ENCODE data around the gene OOSP1.
"Not testable (repeated sequence)": the region's sequence is repeated elsewhere in the genome, so short reads cannot be mapped to it uniquely, and the experiment has no call there.

OOSP1 gene

DNA sequence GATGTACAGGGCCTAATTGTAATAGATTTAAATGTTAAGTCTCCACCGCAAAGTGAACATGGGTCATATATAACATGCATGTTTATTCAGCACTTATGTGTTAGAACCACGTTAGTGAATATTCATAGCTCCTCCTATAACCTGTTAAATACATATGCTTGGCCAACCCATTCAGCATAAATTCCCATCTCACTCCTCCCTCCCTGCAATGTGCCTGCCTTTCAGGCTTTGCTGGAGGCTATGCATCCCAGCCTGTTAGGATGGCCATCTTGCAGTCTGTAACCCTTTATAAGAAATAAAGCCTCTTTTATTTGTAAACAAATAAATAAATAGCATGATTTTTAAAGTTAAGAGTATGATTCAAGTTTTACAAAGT is 23.9 kb downstream of the OOSP1 start:
- DNase-seq, result no peak

- DNase-seq, result no peak
These were observed 25.5 kb downstream of the OOSP1 start, which contains the start of gene OOSP4A for GRCh38 chr11:59963733-59964132. Gene OOSP4A (plus strand): TSS chr11:59964033. CDS start chr11:59964033, 0 bp downstream.

- DNase-seq, result no peak
These were observed 27.2 kb downstream of the OOSP1 start for GRCh38 chr11:59965424-59965823.

DNA sequence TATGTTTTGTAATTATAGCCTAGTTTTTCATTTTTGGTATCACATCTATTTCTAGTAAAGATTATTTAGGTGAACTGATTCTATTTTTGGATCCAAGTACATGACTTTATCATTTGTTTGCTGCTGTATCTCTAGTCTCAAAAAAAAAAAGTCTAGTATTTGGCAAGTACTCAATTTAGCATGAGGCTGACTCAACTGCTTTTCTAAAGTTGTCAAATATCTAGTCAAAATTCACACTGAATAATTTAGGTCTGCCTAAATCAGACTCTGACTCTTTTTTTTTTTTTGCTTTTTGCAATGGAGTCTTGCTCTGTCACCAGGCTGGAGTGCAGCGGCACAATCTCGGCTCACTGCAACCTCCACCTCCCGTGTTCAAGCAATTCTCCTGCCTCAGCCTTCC is 28.0 kb downstream of the OOSP1 start:
- no peak for DNase-seq

- DNase-seq, result no peak
These were observed 29.6 kb downstream of the OOSP1 start for GRCh38 chr11:59967677-59968394.

DNA sequence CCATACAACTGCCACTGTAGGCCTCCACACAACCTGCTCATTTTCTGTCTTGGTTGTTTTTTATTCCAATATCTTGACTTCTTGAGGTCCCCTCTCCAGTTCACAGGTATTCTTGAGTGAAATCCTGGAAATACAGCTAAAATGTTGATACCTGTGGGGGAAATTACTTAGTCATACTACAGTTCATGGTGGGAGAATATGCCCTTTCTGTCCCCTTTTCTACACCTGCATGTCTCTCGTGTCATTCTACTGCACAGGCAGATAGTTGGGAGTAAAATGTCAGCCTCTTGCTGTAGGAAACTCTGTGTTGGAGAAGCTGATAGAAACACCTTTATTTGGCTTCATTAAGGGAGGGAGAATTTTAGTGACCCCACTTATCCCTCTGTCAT is 30.2 kb downstream of the OOSP1 start:
- DNase-seq, result no peak

DNA sequence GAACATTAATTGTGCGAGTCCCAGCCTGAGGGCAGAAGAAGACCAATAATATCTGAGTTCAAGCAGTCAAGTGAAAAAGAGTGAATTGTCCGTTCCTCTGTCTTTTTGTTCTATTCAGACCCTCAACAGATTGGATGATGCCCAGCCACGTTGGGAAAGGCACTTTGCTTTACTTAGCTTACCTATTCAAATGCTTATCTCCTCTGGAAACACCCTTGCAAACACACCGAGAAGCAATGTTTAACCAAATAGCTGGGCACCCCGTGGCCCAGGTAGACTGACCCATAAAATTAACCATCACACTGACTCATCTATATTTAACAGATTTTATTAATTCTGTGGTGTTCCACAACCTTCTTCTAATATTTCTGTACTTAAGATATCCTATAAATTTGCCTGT is 34.9 kb downstream of the OOSP1 start:
- no peak for DNase-seq

DNA sequence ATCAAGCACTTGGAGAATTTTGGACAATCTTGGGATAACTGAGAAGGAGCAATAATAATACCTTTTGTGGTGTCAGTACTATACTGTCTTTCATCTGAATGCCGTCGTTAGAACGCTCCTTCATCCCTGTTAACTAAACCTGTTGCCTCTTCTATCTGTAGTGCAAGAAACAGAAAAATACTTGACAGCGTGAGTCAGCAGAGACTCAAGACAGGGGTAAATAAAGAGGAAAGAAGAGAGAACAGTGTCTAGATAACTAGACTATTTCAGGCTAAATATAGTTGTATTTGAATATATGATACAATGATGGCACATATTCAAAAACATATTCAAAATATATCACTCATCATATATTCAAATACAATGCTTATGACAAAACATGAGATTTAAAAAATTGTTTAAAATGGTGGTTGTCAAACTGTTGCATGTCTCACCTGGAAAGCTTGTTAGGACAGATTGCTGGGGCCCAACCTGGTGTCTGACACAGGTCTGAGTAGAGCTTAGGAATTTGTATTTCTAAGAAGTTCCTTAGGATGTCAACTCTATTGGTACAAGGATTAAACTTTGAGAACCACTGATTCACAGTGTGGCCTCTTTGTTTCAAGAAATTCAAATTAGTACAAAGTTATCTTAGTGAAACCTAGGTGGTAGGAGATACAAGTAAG is 43.0 kb downstream of the OOSP1 start:
- no peak for DNase-seq

DNA sequence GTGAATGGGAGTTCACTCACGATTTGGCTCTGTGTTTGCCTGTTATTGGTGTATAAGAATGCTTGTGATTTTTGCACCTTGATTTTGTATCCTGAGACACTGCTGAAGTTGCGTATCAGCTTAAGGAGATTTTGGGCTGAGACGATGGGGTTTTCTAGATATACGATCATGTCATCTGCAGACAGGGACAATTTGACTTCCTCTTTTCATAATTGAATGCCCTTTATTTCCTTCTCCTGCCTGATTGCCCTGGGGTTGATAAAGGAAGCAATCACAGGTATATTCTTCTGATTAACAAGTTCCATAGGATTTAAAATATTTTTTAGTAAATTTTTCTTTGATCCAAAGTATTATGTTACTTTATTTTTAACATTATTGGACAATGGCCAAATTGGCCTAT is 43.8 kb downstream of the OOSP1 start:
- DNase-seq, result not testable (repeated sequence)

DNA sequence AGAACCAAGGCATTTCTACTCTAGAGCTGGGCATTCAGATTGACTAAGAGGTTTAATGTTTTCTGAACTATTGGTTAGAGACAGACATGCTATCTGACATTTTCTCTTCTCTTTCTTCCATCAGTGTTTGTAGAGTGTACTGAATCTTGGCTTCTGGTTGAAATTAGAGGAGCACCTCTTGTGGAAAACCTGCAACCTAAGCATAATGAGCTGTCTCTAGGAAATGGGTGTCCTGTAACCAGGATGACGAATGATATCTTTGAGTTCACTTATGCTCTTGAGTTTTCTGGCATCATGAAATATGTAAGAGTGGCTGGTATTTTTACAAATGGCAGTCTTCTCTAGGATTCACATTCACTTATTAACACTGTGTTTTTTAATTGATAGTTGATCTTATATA is 45.0 kb downstream of the OOSP1 start:
- no peak for DNase-seq

GRCh38 chr11:59984368-59984767 is 46.1 kb downstream of the OOSP1 start:
- no peak for DNase-seq

GRCh38 chr11:59990421-59990820 is 52.2 kb downstream of the OOSP1 start:
- no peak for DNase-seq

DNA sequence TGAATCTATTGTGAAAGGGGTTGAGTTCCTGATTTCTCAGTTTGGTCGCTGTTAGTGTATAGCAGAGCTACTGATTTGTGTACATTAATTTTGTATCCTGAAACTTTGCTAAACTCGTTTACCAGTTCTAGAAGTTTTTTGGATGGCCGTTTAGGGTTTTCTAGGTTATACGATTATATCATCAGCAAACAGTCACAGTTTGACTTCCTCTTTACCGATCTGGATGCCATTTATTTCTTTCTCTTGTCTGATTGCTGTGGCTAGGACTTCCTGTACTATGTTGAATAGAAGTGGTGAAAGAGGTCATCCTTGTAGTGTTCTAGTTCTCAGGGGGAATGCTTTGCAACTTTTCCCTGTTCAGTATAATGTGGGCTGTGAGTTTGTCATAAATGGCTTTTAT is 54.2 kb downstream of the OOSP1 start:
- no peak for DNase-seq

GRCh38 chr11:59997800-59998199 is 59.6 kb downstream of the OOSP1 start:
- no peak for DNase-seq

DNA sequence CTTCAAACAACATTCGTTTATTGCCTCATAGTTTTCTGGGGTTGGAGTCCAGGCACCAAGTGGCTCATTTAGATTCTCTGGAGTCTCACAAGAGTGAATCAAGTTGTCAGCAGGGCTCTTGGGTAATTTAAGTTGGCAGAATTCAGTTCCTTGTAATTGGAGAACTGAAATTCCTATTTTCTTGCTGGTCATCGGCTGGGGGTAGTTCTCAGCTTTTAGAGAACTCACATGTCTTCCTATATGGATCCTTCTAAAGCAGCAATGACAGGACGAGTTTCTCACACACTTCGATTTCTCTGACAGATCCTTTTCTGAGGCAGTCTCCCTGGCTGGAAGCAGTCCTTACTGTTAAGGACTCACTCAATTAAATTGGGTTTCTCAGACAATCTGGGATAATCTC is 61.5 kb downstream of the OOSP1 start:
- DNase-seq, result no peak

GRCh38 chr11:60003729-60004128 is 65.5 kb downstream of the OOSP1 start:
- no peak for DNase-seq

- no peak for DNase-seq
These were observed 67.1 kb downstream of the OOSP1 start for GRCh38 chr11:60005360-60005759.
